ENCODE results near the gene MACROD2.
"Not testable (repeated sequence)": the region's sequence is repeated elsewhere in the genome, so short reads cannot be mapped to it uniquely, and the experiment has no call there.

MACROD2 gene

GRCh38 chr20:14414560-14414959 is 419.2 kb downstream of the MACROD2 start:
- DNase-seq, result no peak

- DNase-seq, result no peak
These were observed 420.2 kb downstream of the MACROD2 start for GRCh38 chr20:14415467-14415866.

GRCh38 chr20:14418376-14418775 is 423.1 kb downstream of the MACROD2 start:
- DNase-seq, result no peak

- DNase-seq, result no peak
These were observed 427.6 kb downstream of the MACROD2 start for GRCh38 chr20:14422892-14423291.

GRCh38 chr20:14431568-14431967 is 436.3 kb downstream of the MACROD2 start:
- DNase-seq, result no peak

GRCh38 chr20:14432085-14432484 is 436.8 kb downstream of the MACROD2 start:
- DNase-seq, result no peak

- DNase-seq, result no peak
These were observed 437.3 kb downstream of the MACROD2 start for GRCh38 chr20:14432597-14432996.

GRCh38 chr20:14434384-14435136 is 439.2 kb downstream of the MACROD2 start:
- DNase-seq, result no peak

GRCh38 chr20:14441201-14441600 is 445.9 kb downstream of the MACROD2 start:
- DNase-seq, result no peak

GRCh38 chr20:14444106-14444505 is 448.8 kb downstream of the MACROD2 start:
- no peak for DNase-seq

- no peak for DNase-seq
These were observed 450.0 kb downstream of the MACROD2 start for GRCh38 chr20:14445310-14445709.

GRCh38 chr20:14445902-14446301 is 450.6 kb downstream of the MACROD2 start:
- DNase-seq, result no peak

GRCh38 chr20:14446446-14446845 is 451.1 kb downstream of the MACROD2 start:
- no peak for DNase-seq

- no peak for DNase-seq
These were observed 454.0 kb downstream of the MACROD2 start for GRCh38 chr20:14449323-14449722.

GRCh38 chr20:14450256-14450655 is 454.9 kb downstream of the MACROD2 start:
- DNase-seq, result no peak

GRCh38 chr20:14451458-14451857 is 456.1 kb downstream of the MACROD2 start:
- DNase-seq, result no peak

- DNase-seq, result no peak
These were observed 457.9 kb downstream of the MACROD2 start for GRCh38 chr20:14453259-14453658.

- DNase-seq, result no peak
These were observed 459.0 kb downstream of the MACROD2 start for GRCh38 chr20:14454296-14454695.

- not testable (repeated sequence) for DNase-seq
These were observed 471.9 kb downstream of the MACROD2 start for GRCh38 chr20:14467104-14467827.

- DNase-seq, result no peak
These were observed 475.0 kb downstream of the MACROD2 start for GRCh38 chr20:14470231-14470899.

- DNase-seq, result no peak
These were observed 475.8 kb downstream of the MACROD2 start for GRCh38 chr20:14470977-14471661.

GRCh38 chr20:14477125-14477524 is 481.8 kb downstream of the MACROD2 start:
- DNase-seq, result no peak

GRCh38 chr20:14478126-14478525 is 482.8 kb downstream of the MACROD2 start:
- DNase-seq, result no peak
